ENCODE data around the gene STXBP5. TPM values are rescaled to one million over a fixed set of nuclear protein-coding genes. Genes with fewer than 3 reads are reported as not detected.

STXBP5 gene
- total and polyA plus RNA-seq, 2 of the 13 experiments (the other 11 are each of a cell fraction or from before 2014, with no cell fraction given): 8.8 to 19.4 TPM

DNA sequence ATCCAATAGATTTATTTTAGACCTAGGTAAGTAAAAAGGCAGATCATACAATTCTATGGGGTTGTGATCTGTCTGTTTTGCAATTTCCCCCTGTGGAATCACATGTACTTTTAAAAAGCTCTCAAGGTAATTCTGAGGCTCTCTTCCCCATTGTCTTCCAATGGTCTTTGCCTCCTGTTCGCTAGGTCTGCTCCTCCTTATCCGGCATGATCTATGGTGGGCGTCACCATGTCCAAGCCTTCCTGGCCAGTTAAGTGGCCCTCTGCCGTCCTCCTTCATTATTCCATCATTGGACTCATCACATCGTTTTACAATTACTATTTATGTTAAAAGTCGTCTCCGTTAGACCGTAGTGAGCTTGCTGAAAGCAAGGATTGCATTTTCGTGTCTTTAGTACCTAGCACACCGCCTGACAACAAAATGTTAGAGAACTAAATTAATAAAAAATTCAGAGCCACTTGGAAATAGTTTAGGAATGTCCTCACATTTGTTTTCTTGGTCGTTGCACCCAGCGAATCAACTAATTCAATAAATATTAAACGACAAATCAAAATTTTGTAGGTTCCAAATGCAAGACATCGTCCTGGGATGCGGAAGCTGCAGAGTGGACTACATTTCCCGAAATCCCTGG is 2.2 kb upstream of the STXBP5 start (continued):
- 0 out of 2 replicates have a peak, but pooled peaks have one; percentile 28 for TF ChIP-seq BRF2 (CRISPR knock-in tag; IDR thresholded peaks at IDR 0.05)
- TF ChIP-seq KAT8 (CRISPR knock-in tag; IDR thresholded peaks at IDR 0.05): 0 out of 2 replicates have a peak, but pooled peaks have one; percentile 66
- 0 out of 2 replicates have a peak, but pooled peaks have one; percentile 8 for TF ChIP-seq ZNF567 (CRISPR knock-in tag; IDR thresholded peaks at IDR 0.05; ENCODE audit: borderline replicate concordance)
- no peak for TF ChIP-seq KLF15 (CRISPR knock-in tag; IDR thresholded peaks at IDR 0.05; ENCODE audit: borderline replicate concordance)
- TF ChIP-seq SIN3A (IDR thresholded peaks at IDR 0.05; ENCODE audit: borderline replicate concordance, low read depth, low read length): peak; percentile 81
- TF ChIP-seq NPAS2 (CRISPR knock-in tag; IDR thresholded peaks at IDR 0.05; ENCODE audit: borderline replicate concordance): no peak
- peak; percentile 93 for TF ChIP-seq ELF3 (CRISPR knock-in tag; IDR thresholded peaks at IDR 0.05)
- TF ChIP-seq, protein P1, sequence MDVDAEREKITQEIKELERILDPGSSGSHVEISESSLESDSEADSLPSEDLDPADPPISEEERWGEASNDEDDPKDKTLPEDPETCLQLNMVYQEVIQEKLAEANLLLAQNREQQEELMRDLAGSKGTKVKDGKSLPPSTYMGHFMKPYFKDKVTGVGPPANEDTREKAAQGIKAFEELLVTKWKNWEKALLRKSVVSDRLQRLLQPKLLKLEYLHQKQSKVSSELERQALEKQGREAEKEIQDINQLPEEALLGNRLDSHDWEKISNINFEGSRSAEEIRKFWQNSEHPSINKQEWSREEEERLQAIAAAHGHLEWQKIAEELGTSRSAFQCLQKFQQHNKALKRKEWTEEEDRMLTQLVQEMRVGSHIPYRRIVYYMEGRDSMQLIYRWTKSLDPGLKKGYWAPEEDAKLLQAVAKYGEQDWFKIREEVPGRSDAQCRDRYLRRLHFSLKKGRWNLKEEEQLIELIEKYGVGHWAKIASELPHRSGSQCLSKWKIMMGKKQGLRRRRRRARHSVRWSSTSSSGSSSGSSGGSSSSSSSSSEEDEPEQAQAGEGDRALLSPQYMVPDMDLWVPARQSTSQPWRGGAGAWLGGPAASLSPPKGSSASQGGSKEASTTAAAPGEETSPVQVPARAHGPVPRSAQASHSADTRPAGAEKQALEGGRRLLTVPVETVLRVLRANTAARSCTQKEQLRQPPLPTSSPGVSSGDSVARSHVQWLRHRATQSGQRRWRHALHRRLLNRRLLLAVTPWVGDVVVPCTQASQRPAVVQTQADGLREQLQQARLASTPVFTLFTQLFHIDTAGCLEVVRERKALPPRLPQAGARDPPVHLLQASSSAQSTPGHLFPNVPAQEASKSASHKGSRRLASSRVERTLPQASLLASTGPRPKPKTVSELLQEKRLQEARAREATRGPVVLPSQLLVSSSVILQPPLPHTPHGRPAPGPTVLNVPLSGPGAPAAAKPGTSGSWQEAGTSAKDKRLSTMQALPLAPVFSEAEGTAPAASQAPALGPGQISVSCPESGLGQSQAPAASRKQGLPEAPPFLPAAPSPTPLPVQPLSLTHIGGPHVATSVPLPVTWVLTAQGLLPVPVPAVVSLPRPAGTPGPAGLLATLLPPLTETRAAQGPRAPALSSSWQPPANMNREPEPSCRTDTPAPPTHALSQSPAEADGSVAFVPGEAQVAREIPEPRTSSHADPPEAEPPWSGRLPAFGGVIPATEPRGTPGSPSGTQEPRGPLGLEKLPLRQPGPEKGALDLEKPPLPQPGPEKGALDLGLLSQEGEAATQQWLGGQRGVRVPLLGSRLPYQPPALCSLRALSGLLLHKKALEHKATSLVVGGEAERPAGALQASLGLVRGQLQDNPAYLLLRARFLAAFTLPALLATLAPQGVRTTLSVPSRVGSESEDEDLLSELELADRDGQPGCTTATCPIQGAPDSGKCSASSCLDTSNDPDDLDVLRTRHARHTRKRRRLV (CRISPR knock-in tag; IDR thresholded peaks at IDR 0.05): no peak
- 0 out of 2 replicates have a peak, but pooled peaks have one; percentile 33 for TF ChIP-seq FOXJ3 (CRISPR knock-in tag; IDR thresholded peaks at IDR 0.05; ENCODE audit: borderline replicate concordance)
- TF ChIP-seq KMT2A (CRISPR knock-in tag; IDR thresholded peaks at IDR 0.05): peak; percentile 49; the same call in 1 of the 2 replicates
- 0 out of 2 replicates have a peak, but pooled peaks have one; percentile 11 for TF ChIP-seq KDM2A (CRISPR knock-in tag; IDR thresholded peaks at IDR 0.05; ENCODE audit: borderline replicate concordance, low read depth)
- TF ChIP-seq MBD4 (IDR thresholded peaks at IDR 0.05; ENCODE audit: borderline replicate concordance, low read length): no peak
- TF ChIP-seq PRDM4 (CRISPR knock-in tag; IDR thresholded peaks at IDR 0.05; ENCODE audit: borderline replicate concordance): no peak
- TF ChIP-seq SOX13 (IDR thresholded peaks at IDR 0.05): no peak
- peak in 1 of 2 experiments; percentile 48; a peak in 2 of 4 replicates for TF ChIP-seq SOX13 (CRISPR knock-in tag; conservative IDR thresholded peaks at IDR 0.05 in 1 of 2, IDR thresholded peaks at IDR 0.05 in 1 of 2)
- TF ChIP-seq SALL2 (CRISPR knock-in tag; IDR thresholded peaks at IDR 0.05): no peak
- TF ChIP-seq TEAD3 (CRISPR knock-in tag; optimal IDR thresholded peaks at IDR 0.05; ENCODE audit: borderline replicate concordance): peak; percentile 71
- peak; percentile 98 for TF ChIP-seq ELF4 (CRISPR knock-in tag; IDR thresholded peaks at IDR 0.05; ENCODE audit: borderline replicate concordance)
- no peak for TF ChIP-seq ARHGAP35 (CRISPR knock-in tag; IDR thresholded peaks at IDR 0.05; ENCODE audit: borderline replicate concordance)
